HCT116 (cell line): ENCODE results near the gene DTD1. TPM values are rescaled to one million over a fixed set of nuclear protein-coding genes. Genes with fewer than 3 reads are reported as not detected.

Experiments used
- ATAC-seq: fragments of 200-7000 bp; cut with Tn5 transposase; 2 replicates; pipeline ENCODE4 v1.9.1; 2020; ENCODE audit warnings: mild to moderate bottlenecking, moderate library complexity
- BruUV-seq: library from RNA; stranded (reverse); fragments of 400-500 nt; replicated peaks from 2 replicates; lab custom pipeline; 2021; lab: Mats Ljungman, UMichigan
- CTCF ChIA-PET: fragments of 300-600 bp; sonication (Branson Sonifier 250); formaldehyde crosslinking; loops from one replicate; lab custom pipeline; 2021; ENCODE audit warnings: antibody characterized with exemption; lab: Charles Lee
- POLR2A ChIA-PET: fragments of 300-600, 350-600 bp; sonication (Branson Sonifier 250); formaldehyde crosslinking; loops from one replicate; lab custom pipeline; 2021; ENCODE audit warnings: antibody characterized with exemption; lab: Charles Lee
- RAD21 ChIA-PET, 2 experiments: fragments of 300-600 bp; sonication (Branson Sonifier 250); formaldehyde crosslinking; loops; one replicate each; lab custom pipeline; 2023; ENCODE audit warnings: low total read pairs in 2 of 2; ENCODE audit not compliant: uncharacterized antibody in 2 of 2, unreplicated experiment in 2 of 2, low non-redundant PET in 1 of 2; lab: Charles Lee
- DNase-seq: peaks from one replicate; pipeline ENCODE4 v3.0.0-alpha.2; 2010; ENCODE audit warnings: low read depth, low spot score
- H2AFZ ChIP-seq: fragments of 200-600 bp; shearing (Covaris generic), sonication (generic); 2 replicates; pipeline ENCODE4 v1.6.1; 2017; ENCODE audit warnings: low read depth, mixed run types, mixed read lengths, antibody characterized with exemption, low read length; ENCODE audit not compliant: poor library complexity, severe bottlenecking
- H3K27ac ChIP-seq: 2 replicates; pipeline ENCODE4 v1.5.1; 2012; ENCODE audit warnings: low read depth, low read length
- H3K27me3 ChIP-seq: fragments of 200-600 bp; sonication (generic); 2 replicates; pipeline ENCODE4 v1.6.1; 2016; ENCODE audit warnings: mixed run types, low read length, mixed read lengths; ENCODE audit not compliant: insufficient read depth
- H3K36me3 ChIP-seq, 2 experiments: fragments of 200-500 bp in 1 of 2; fragments of 200-600 bp in 1 of 2; sonication (Bioruptor generic) in 1 of 2; sonication (generic) in 1 of 2; 2 replicates each; pipeline versions ENCODE4 v1.5.1 to v1.6.1; 2014 to 2016; ENCODE audit warnings: low read length in 2 of 2, inconsistent platforms in 1 of 2, mixed read lengths in 1 of 2, mixed run types in 1 of 2; ENCODE audit not compliant: insufficient read depth in 2 of 2, control insufficient read depth in 1 of 2
- H3K4me1 ChIP-seq, 2 experiments: fragments of 200-600 bp in 1 of 2; sonication (generic) in 1 of 2; 2 replicates each; pipeline versions ENCODE4 v1.5.1 to v1.6.1; 2012 to 2017; ENCODE audit warnings: low read length in 2 of 2, inconsistent platforms in 1 of 2, mild to moderate bottlenecking in 1 of 2, mixed read lengths in 1 of 2, mixed run types in 1 of 2, moderate library complexity in 1 of 2; ENCODE audit not compliant: insufficient read depth in 2 of 2, control insufficient read depth in 1 of 2
- H3K4me2 ChIP-seq: fragments of 200-600 bp; sonication (generic); 2 replicates; pipeline ENCODE4 v1.6.1; 2017; ENCODE audit warnings: mixed run types, low read length, mixed read lengths
- H3K4me3 ChIP-seq, 2 experiments: fragments of 200-600 bp in 1 of 2; sonication (generic) in 1 of 2; replicated peaks in 1 of 2; 2 replicates each; pipeline ENCODE4 v1.5.1; 2011 to 2016; ENCODE audit warnings: low read length in 2 of 2, control low read depth in 1 of 2, low read depth in 1 of 2, mild to moderate bottlenecking in 1 of 2, mixed read lengths in 1 of 2, mixed run types in 1 of 2
- H3K79me2 ChIP-seq: fragments of 200-600 bp; sonication (generic); 2 replicates; pipeline ENCODE4 v1.6.1; 2017; ENCODE audit warnings: mild to moderate bottlenecking, mixed run types, low read length, moderate library complexity, mixed read lengths; ENCODE audit not compliant: insufficient read depth
- H3K9ac ChIP-seq: fragments of 200-600 bp; sonication (generic); 2 replicates; pipeline ENCODE4 v1.6.1; 2016; ENCODE audit warnings: low read length, mixed read lengths
- H3K9me2 ChIP-seq: fragments of 200-600 bp; sonication (generic), shearing (Covaris generic); 2 replicates; pipeline ENCODE4 v1.6.1; 2017; ENCODE audit warnings: mixed run types, mild to moderate bottlenecking, moderate library complexity; ENCODE audit not compliant: insufficient read depth
- H3K9me3 ChIP-seq, 2 experiments: fragments of 200-500 bp in 1 of 2; fragments of 200-600 bp in 1 of 2; sonication (Bioruptor generic) in 1 of 2; sonication (generic) in 1 of 2; 2 replicates each; pipeline ENCODE4 v1.6.1; 2014 to 2017; ENCODE audit warnings: low read length in 2 of 2, mixed read lengths in 2 of 2, inconsistent platforms in 1 of 2, low read depth in 1 of 2, mild to moderate bottlenecking in 1 of 2, mixed run types in 1 of 2, moderate library complexity in 1 of 2; ENCODE audit not compliant: control insufficient read depth in 1 of 2, insufficient read depth in 1 of 2
- H4K20me1 ChIP-seq: fragments of 200-600 bp; sonication (generic), shearing (Covaris generic); 2 replicates; pipeline ENCODE4 v1.6.1; 2017; ENCODE audit warnings: mixed run types, mild to moderate bottlenecking, moderate library complexity; ENCODE audit not compliant: insufficient read depth
- CBX3 ChIP-seq: IDR thresholded peaks from 2 replicates; pipeline ENCODE4 v1.6.1; 2012; ENCODE audit warnings: low read depth
- EGR1 ChIP-seq: IDR thresholded peaks from 2 replicates; pipeline ENCODE4 v1.6.1; 2012; ENCODE audit warnings: low read depth
- ELF1 ChIP-seq: IDR thresholded peaks from 2 replicates; pipeline ENCODE4 v1.6.1; 2012; ENCODE audit warnings: low read depth, borderline replicate concordance
- FOSL1 ChIP-seq: IDR thresholded peaks from 2 replicates; pipeline ENCODE4 v1.6.1; 2012; ENCODE audit warnings: low read depth
- JUND ChIP-seq: IDR thresholded peaks from 2 replicates; pipeline ENCODE4 v1.6.1; 2012
- POLR2A ChIP-seq: IDR thresholded peaks from 2 replicates; pipeline ENCODE4 v1.7.0; 2011; ENCODE audit warnings: borderline replicate concordance; ENCODE audit not compliant: insufficient read depth, insufficient read length; ENCODE audit errors: extremely low read depth
- POLR2AphosphoS5 ChIP-seq: IDR thresholded peaks from 2 replicates; pipeline ENCODE4 v1.6.1; 2011; ENCODE audit warnings: mild to moderate bottlenecking, low read depth, low read length, moderate library complexity
- RAD21 ChIP-seq: IDR thresholded peaks from 2 replicates; pipeline ENCODE4 v1.6.1; 2012; ENCODE audit warnings: low read depth, mild to moderate bottlenecking
- REST ChIP-seq: IDR thresholded peaks from 2 replicates; pipeline ENCODE4 v1.6.1; 2012; ENCODE audit warnings: low read depth
- SP1 ChIP-seq: IDR thresholded peaks from 2 replicates; pipeline ENCODE4 v1.6.1; 2012; ENCODE audit warnings: low read depth
- SRF ChIP-seq: IDR thresholded peaks from 2 replicates; pipeline ENCODE4 v1.6.1; 2012; ENCODE audit warnings: low read depth
- TCF7L2 ChIP-seq: IDR thresholded peaks from 2 replicates; pipeline ENCODE4 v1.7.0; 2011; ENCODE audit warnings: borderline replicate concordance, inconsistent platforms; ENCODE audit not compliant: insufficient read depth, insufficient read length; ENCODE audit errors: extremely low read depth
- YY1 ChIP-seq: IDR thresholded peaks from 2 replicates; pipeline ENCODE4 v1.6.1; 2011; ENCODE audit warnings: low read length, low read depth, moderate library complexity, mild to moderate bottlenecking; ENCODE audit not compliant: insufficient replicate concordance; ENCODE audit errors: extremely low read depth
- ZFX ChIP-seq: fragments of 450-650 bp; IDR thresholded peaks from 2 replicates; pipeline ENCODE4 v1.6.1; 2017
- ZNF274 ChIP-seq: fragments of 200-500 bp; sonication (Bioruptor generic); IDR thresholded peaks from 2 replicates; pipeline ENCODE4 v1.6.1; 2014; ENCODE audit warnings: mild to moderate bottlenecking, low read depth, low read length, inconsistent platforms
- intact Hi-C: fragments of 100-400 bp; cut with micrococcal nuclease; formaldehyde crosslinking; loops from 2 replicates; pipeline ENCODE4 v1.10.0; 2022
- total RNA-seq: library from RNA; stranded (reverse); gene quantifications from one replicate; pipeline ENCODE4 v1.2.1, GENCODE V29; 2021; ENCODE audit not compliant: unreplicated experiment
- TF ChIP-seq, protein P1 (sequence below): IDR thresholded peaks from 2 replicates; pipeline ENCODE4 v1.6.1; 2012
- TF ChIP-seq, protein P2 (sequence below): IDR thresholded peaks from 2 replicates; pipeline ENCODE4 v1.6.1; 2012

DTD1 gene
- total RNA-seq, 1 experiment from 2014 or later, result 54.5 TPM

- Histone ChIP-seq H3K36me3 (no peaks in the 10 kb centered on the region), H3K27me3 (no peaks in the 10 kb centered on the region), H3K9me2 (no peaks in the 10 kb centered on the region), H3K4me3 (no peak overlapping the region), H3K4me2 (no peak overlapping the region), H4K20me1 (no peaks in the 10 kb centered on the region), H2AFZ (no peak overlapping the region), H3K9me3 (no peaks in the 10 kb centered on the region; a peak in 1 of 4 replicates), H3K79me2 (no peaks in the 10 kb centered on the region), H3K9ac (no peak overlapping the region), H3K27ac (no peak overlapping the region), H3K4me1 (no peaks in the 10 kb centered on the region)
- ChIA-PET POLR2A (no interaction called here), CTCF (no interaction called here), RAD21 (no interaction called here)
- BruUV-seq, result no TSS peak
- TF ChIP-seq JUND (no peak), ZFX (no peak), RAD21 (no peak), YY1 (no peak), FOSL1 (no peak), ELF1 (no peak), TCF7L2 (no peak), POLR2AphosphoS5 (no peak), SP1 (no peak), SRF (no peak), ZNF274 (no peak), POLR2A (no peak), CBX3 (no peak)
- intact Hi-C loops, result no loop called here
- ATAC-seq, result no peak
- DNase-seq, result no peak
Measured at GRCh38 chr20:18615020-18615650, 27.3 kb downstream of the DTD1 start.

DNA sequence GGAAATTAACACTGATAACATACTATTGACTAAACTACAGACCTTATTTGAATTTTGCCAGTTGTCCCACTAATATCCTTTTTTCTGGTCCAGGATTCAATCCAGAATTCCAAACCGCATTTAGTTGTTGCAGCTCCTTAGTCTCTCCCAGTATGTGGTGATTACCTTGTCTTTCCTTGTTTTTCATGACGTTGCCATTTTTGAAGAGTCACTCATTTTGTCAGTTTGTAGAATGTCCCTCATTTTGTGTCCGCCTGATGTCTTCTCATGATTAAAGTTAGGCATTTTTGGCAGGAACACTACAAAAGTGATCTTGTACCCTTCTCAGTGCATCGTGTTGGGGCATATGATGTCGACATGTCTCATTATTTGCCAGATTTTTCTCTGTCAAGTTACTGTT lies 33.1 kb downstream of the DTD1 start:
- Histone ChIP-seq H2AFZ (no peak overlapping the region), H3K36me3 (no peaks in the 10 kb centered on the region), H3K9me3 (no peaks in the 10 kb centered on the region; a peak in 1 of 4 replicates), H3K9ac (no peak overlapping the region), H3K4me3 (no peak overlapping the region), H3K27me3 (no peaks in the 10 kb centered on the region), H3K79me2 (no peaks in the 10 kb centered on the region), H3K27ac (no peak overlapping the region), H3K9me2 (no peaks in the 10 kb centered on the region), H3K4me2 (no peak overlapping the region), H3K4me1 (no peaks in the 10 kb centered on the region), H4K20me1 (no peaks in the 10 kb centered on the region)
- ATAC-seq, result no peak
- ChIA-PET POLR2A (no interaction called here), RAD21 (no interaction called here), CTCF (no interaction called here)
- DNase-seq, result no peak
- TF ChIP-seq POLR2AphosphoS5 (no peak), ZFX (no peak), REST (no peak), EGR1 (no peak), RAD21 (no peak), TCF7L2 (no peak), SP1 (no peak)
- TF ChIP-seq, protein P1, sequence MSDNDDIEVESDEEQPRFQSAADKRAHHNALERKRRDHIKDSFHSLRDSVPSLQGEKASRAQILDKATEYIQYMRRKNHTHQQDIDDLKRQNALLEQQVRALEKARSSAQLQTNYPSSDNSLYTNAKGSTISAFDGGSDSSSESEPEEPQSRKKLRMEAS, result no peak
- TF ChIP-seq, protein P2, sequence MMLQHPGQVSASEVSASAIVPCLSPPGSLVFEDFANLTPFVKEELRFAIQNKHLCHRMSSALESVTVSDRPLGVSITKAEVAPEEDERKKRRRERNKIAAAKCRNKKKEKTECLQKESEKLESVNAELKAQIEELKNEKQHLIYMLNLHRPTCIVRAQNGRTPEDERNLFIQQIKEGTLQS, result no peak
- intact Hi-C loops, result no loop called here
- BruUV-seq, result no TSS peak
